Endothelial cell of umbilical vein (primary cell): Measurements from ENCODE around the gene IGFBP2. TPM values are rescaled to one million over a fixed set of nuclear protein-coding genes. Genes with fewer than 3 reads are reported as not detected.

Experiments
- BruUV-seq: library from RNA; stranded (reverse); fragments of 400-500 nt; replicated peaks from 2 replicates; lab custom pipeline; 2021; lab: Mats Ljungman, UMichigan
- CTCF ChIA-PET: fragments of 300-600, 350-600 bp; sonication (Branson Sonifier 250); formaldehyde crosslinking; loops from one replicate; lab custom pipeline; 2021; ENCODE audit warnings: antibody characterized with exemption, inconsistent platforms; lab: Charles Lee
- POLR2A ChIA-PET: fragments of 300-600, 350-600 bp; sonication (Branson Sonifier 250); formaldehyde crosslinking; loops from one replicate; lab custom pipeline; 2021; ENCODE audit warnings: antibody characterized with exemption, inconsistent platforms; lab: Charles Lee
- DNase-seq: peaks from one replicate; pipeline ENCODE4 v3.0.0-alpha.2; 2011; ENCODE audit warnings: low read depth, low spot score
- FAIRE-seq: peaks from 2 replicates; lab custom pipeline; 2011; peaks lifted over from hg19 to GRCh38; lab: Jason Lieb, UNC
- H2AFZ ChIP-seq: 2 replicates; pipeline ENCODE4 v1.6.0; 2012; ENCODE audit warnings: low read depth, low read length, control low read depth, inconsistent platforms
- H3K27ac ChIP-seq: 2 replicates; pipeline ENCODE4 v1.5.1; 2011; ENCODE audit warnings: low read depth, mild to moderate bottlenecking, control low read depth, low read length, moderate library complexity; ENCODE audit not compliant: insufficient read depth
- H3K27me3 ChIP-seq, 2 experiments: 2 replicates each; pipeline versions ENCODE4 v1.6.0 to v1.6.1; 2011; ENCODE audit warnings: low read length in 2 of 2, mixed read lengths in 1 of 2; ENCODE audit not compliant: control insufficient read depth in 2 of 2, insufficient read depth in 2 of 2
- H3K36me3 ChIP-seq, 2 experiments: 2 replicates in 1 of 2; 3 replicates in 1 of 2; pipeline ENCODE4 v1.5.1; 2011; ENCODE audit warnings: low read length in 2 of 2, mild to moderate bottlenecking in 1 of 2, moderate library complexity in 1 of 2; ENCODE audit not compliant: control insufficient read depth in 2 of 2, insufficient read depth in 2 of 2; ENCODE audit errors: extremely low read depth in 1 of 2
- H3K4me1 ChIP-seq: 3 replicates; pipeline ENCODE4 v1.5.1; 2011; ENCODE audit warnings: mild to moderate bottlenecking, low read length; ENCODE audit not compliant: control insufficient read depth, insufficient read depth; ENCODE audit errors: extremely low read depth
- H3K4me2 ChIP-seq: 2 replicates; pipeline ENCODE4 v1.6.1; 2011; ENCODE audit warnings: low read length, control low read depth, mixed read lengths; ENCODE audit not compliant: insufficient read depth
- H3K4me3 ChIP-seq, 3 experiments: fragments of 200-600 bp in 1 of 3; sonication (generic), shearing (Covaris generic) in 1 of 3; replicated peaks in 1 of 3; 2 replicates each; pipeline ENCODE4 v1.5.1; 2011 to 2016; ENCODE audit warnings: control low read depth in 3 of 3, low read length in 3 of 3, mild to moderate bottlenecking in 2 of 3, inconsistent platforms in 1 of 3, low read depth in 1 of 3, moderate library complexity in 1 of 3; ENCODE audit not compliant: insufficient read depth in 1 of 3
- H3K79me2 ChIP-seq: 2 replicates; pipeline ENCODE4 v1.6.0; 2012; ENCODE audit warnings: low read length, inconsistent platforms; ENCODE audit not compliant: control insufficient read depth, insufficient read depth
- H3K9ac ChIP-seq: replicated peaks from 2 replicates; pipeline ENCODE3; 2011; ENCODE audit warnings: low read length, control low read depth; ENCODE audit not compliant: insufficient read depth; ENCODE audit errors: extremely low read depth
- H3K9me1 ChIP-seq: replicated peaks from 3 replicates; pipeline ENCODE4 v1.6.0; 2011; ENCODE audit warnings: mild to moderate bottlenecking, low read length; ENCODE audit not compliant: control insufficient read depth, insufficient read depth; ENCODE audit errors: extremely low read depth
- H3K9me3 ChIP-seq: replicated peaks from 2 replicates; pipeline ENCODE4 v1.5.1; 2012; ENCODE audit warnings: low read length, inconsistent platforms; ENCODE audit not compliant: control insufficient read depth, insufficient read depth
- H4K20me1 ChIP-seq: replicated peaks from 2 replicates; pipeline ENCODE3; 2011; ENCODE audit warnings: mild to moderate bottlenecking, low read length; ENCODE audit not compliant: control insufficient read depth, insufficient read depth; ENCODE audit errors: extremely low read depth
- CTCF ChIP-seq, 2 donors: IDR thresholded peaks; 1 replicate in 1 of 2; 2 replicates in 1 of 2; pipeline ENCODE4 v1.5.1; 2011; ENCODE audit warnings: low read length in 2 of 2, mild to moderate bottlenecking in 2 of 2, moderate library complexity in 2 of 2, control low read depth in 1 of 2, inconsistent platforms in 1 of 2, low read depth in 1 of 2; ENCODE audit not compliant: insufficient read depth in 1 of 2; ENCODE audit errors: extremely low read depth in 1 of 2
- EZH2 ChIP-seq: IDR thresholded peaks from 2 replicates; pipeline ENCODE4 v1.6.1; 2012; ENCODE audit warnings: borderline replicate concordance, low read depth, mild to moderate bottlenecking, moderate library complexity, low read length, inconsistent platforms; ENCODE audit not compliant: severe bottlenecking
- FOS ChIP-seq: IDR thresholded peaks from 2 replicates; pipeline ENCODE4 v1.6.1; 2011; ENCODE audit warnings: mild to moderate bottlenecking, low read length, moderate library complexity, borderline replicate concordance; ENCODE audit not compliant: insufficient read depth
- GATA2 ChIP-seq: IDR thresholded peaks from 2 replicates; pipeline ENCODE4 v1.7.0; 2011; ENCODE audit warnings: low read depth, mild to moderate bottlenecking, moderate library complexity, mixed read lengths, low read length; ENCODE audit not compliant: insufficient read length, insufficient read depth
- JUN ChIP-seq: IDR thresholded peaks from 2 replicates; pipeline ENCODE4 v1.6.1; 2011; ENCODE audit warnings: borderline replicate concordance, low read depth; ENCODE audit not compliant: insufficient read length, insufficient read depth
- MAX ChIP-seq: IDR thresholded peaks from 2 replicates; pipeline ENCODE4 v1.6.1; 2011; ENCODE audit not compliant: insufficient read depth, insufficient read length
- MYC ChIP-seq: IDR thresholded peaks from one replicate; pipeline ENCODE4 v1.6.1; 2011; ENCODE audit warnings: mild to moderate bottlenecking, low read depth, low read length
- POLR2A ChIP-seq: IDR thresholded peaks from 2 replicates; pipeline ENCODE4 v1.6.1; 2012; ENCODE audit warnings: low read depth, mild to moderate bottlenecking, control low read depth, low read length
- POLR2AphosphoS5 ChIP-seq: IDR thresholded peaks from 2 replicates; pipeline ENCODE4 v1.6.1; 2012; ENCODE audit warnings: low read depth, mild to moderate bottlenecking, control low read depth, low read length, moderate library complexity; ENCODE audit not compliant: insufficient read depth
- dilution Hi-C: fragments of 300-500 bp; cut with MboI; formaldehyde crosslinking; loops from one replicate; pipeline ENCODE4 v1.15.0; 2019; ENCODE audit warnings: low sequenced_read_pairs; ENCODE audit not compliant: extremely low pct_ligation_motif_present
- intact Hi-C: fragments of 100-400 bp; cut with micrococcal nuclease; formaldehyde crosslinking; loops from one replicate; pipeline ENCODE4 v1.10.0; 2022
- polyA plus RNA-seq, 4 experiments: library from polyadenylated mRNA; depleted of rRNA in 3 of 4; stranded (reverse) in 3 of 4; unstranded in 1 of 4; fragments of >200 nt; gene quantifications; 2 replicates each; pipeline versions ENCODE4 v1.2.1 to v1.2.3, GENCODE V29; 2011 to 2012; ENCODE audit warnings: missing spikeins in 1 of 4
- total RNA-seq: library from RNA; stranded (reverse); gene quantifications from 2 replicates; pipeline ENCODE4 v1.2.3, GENCODE V29; 2021

The IGFBP2 gene
- total and polyA plus RNA-seq, 2 donors (not counting 3 experiments of a cell fraction or from before 2014, with no cell fraction given) = 212 to 261 TPM

- TF ChIP-seq EZH2 = no peak
- TF ChIP-seq GATA2 = no peak
- TF ChIP-seq FOS = no peak
- no peak for TF ChIP-seq MYC
- TF ChIP-seq JUN = no peak
- no peak for TF ChIP-seq MAX
- no peak for TF ChIP-seq POLR2A
- no peak for TF ChIP-seq CTCF (IDR thresholded peaks at IDR 0.05; ENCODE audit: extremely low read depth in 1 of 2, insufficient read depth in 1 of 2, low read depth in 1 of 2, low read length in 2 of 2)
- no peak for TF ChIP-seq POLR2AphosphoS5
- Histone ChIP-seq H4K20me1 (no peaks in the 10 kb centered on the region), H3K36me3 (no peaks in the 10 kb centered on the region), H3K4me1 (no peaks in the 10 kb centered on the region), H2AFZ (no peak overlapping the region), H3K9me3 (no peaks in the 10 kb centered on the region), H3K79me2 (no peaks in the 10 kb centered on the region), H3K27ac (no peak overlapping the region), H3K27me3 (peaks cover 5 to 6% of the 10 kb centered on the region in 2 experiments), H3K4me3 (no peak overlapping the region), H3K4me2 (no peak overlapping the region), H3K9me1 (no peaks in the 10 kb centered on the region), H3K9ac (no peak overlapping the region)
- dilution Hi-C loops (no loop called here), intact Hi-C loops (no loop called here)
- CTCF ChIA-PET = interaction anchor here (1.8 kb wide), 1 partner anchor 96 kb away, joined by 4 read pairs; no protein-coding TSS in a partner anchor
- POLR2A ChIA-PET = no interaction called here
- FAIRE-seq (no peak), DNase-seq (no peak)
- no TSS peak for BruUV-seq
Measured at GRCh38 chr2:216615298-216616082, 17.7 kb upstream of the IGFBP2 start.
